GM18520 (cell line): Measurements from ENCODE around the gene ARSH.
"Not testable (repeated sequence)": the region's sequence is repeated elsewhere in the genome, so short reads cannot be mapped to it uniquely, and the experiment has no call there.

Experiments
- ATAC-seq: cut with Tn5 transposase; IDR thresholded peaks from one replicate; pipeline ENCODE4 v1.9.1; 2021; ENCODE audit not compliant: unreplicated experiment

The ARSH gene

DNA sequence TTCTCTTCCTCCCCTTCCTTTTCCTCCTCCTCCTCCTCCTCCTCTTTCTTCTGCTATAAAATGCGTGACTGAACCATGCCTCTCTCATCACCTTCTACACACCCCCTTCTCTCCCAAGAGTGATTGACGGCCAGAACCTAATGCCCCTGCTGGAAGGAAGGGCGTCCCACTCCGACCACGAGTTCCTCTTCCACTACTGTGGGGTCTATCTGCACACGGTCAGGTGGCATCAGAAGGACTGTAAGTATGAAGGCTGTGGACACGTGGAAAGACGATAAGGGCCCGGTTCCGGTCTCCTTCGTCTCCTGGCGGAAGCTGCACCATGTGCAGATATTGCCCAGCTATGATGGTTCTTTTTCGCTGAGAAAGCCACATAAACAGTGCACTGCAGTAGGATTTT is 22.8 kb downstream of the ARSH start:
- no peak for ATAC-seq

DNA sequence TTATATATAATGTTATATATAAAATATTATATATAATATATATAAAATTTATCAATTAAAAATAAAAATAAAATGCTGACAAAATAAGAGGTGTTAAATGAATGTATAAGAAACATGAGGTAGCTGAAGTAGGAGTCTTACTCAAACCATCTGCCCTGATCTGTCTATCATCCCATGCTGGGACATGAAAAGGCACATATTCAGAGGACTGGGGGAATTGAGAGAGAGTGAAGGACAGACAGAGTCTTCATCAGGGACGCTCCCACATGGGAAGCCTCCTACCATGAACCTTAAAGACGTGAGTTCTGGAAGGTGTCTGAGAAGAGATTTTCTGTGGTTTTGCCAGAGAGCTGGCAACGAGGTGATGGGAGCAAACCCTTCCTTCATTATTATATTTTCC is 30.9 kb downstream of the ARSH start:
- no peak for ATAC-seq

DNA sequence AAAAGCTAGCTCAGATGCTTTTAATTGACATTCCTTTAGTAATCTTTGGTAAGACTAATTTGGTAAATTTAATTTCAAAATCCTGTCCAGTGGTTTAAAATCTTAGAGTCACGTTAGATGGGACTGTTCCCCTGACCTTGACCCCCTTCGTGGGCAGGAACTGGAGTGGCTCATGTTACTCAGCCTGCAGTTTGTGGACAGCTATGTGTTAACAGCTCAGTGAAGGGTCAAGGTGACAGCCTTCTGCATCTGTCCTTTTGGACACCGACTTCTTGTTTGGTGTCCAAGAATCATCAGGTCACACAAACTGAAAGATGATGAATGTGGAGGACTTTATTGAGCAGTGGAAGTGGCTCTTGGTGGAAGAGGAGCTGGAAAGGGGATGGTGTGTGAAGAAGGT is 37.9 kb downstream of the ARSH start:
- ATAC-seq = no peak

DNA sequence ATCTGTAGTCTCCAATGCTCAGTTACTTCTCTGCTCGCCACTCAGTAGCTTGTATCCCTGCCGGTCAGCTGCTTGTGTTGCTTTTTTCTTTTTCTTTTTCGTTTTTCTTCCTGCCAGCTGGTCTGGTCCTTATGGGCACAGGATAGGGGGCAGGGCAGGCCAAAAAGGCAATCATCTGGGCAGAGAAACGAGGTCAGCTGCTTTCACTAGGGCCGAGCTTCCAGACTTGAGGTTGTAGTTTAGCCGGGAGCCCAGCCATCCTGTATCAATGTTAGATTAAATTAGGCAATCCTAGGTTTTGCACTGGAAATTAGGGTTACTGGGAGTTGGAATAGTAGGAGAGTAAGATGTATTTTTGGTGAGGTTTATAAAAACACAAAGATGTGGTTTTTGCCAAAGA is 38.3 kb downstream of the ARSH start:
- no peak for ATAC-seq

DNA sequence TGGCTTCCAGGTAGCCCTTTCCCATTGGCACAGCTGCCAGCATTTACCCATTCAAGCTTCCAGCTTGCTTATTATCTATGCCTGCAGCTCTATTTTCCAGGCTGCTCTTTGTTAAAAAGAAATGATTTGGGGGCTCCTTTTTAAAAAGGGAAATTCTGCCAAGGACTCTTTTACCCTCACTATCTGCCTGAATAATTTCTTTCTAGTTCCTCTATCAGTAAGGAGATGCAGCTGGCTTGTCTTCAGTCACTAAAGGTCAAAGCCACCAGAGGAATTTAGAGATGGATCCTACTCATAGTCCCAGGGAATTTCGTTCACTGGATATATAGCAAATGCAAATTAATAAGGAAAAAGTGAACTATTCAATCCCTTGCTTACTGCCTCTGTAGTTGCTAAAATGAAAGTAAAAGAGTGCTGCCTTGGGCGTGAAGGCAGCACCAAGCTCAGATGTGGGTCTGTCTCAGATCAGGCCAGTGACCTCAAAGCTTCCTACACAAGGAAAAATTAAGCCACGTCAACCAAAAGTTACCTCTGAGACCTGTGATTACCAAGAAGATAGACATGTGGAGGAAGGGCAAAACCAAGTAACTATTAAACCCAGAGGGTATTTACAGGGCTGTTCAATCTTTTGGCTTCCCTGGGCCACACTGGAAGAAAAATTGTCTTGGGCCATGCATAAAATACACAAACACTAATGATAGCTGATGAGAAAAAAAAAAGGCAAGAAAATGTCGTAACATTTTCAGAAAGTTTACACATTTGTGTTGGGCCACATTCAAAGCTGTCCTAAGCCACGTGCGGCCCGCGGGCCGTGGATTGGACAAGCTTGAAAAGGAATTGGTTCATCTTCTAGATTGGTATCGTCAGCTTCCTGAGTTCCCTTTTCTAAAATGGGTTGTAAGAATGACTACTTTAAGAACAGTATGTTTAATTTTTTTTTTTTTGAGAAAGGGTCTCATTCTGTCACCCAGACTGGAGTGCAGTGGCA is 40.2 kb downstream of the ARSH start:
- no peak for ATAC-seq

DNA sequence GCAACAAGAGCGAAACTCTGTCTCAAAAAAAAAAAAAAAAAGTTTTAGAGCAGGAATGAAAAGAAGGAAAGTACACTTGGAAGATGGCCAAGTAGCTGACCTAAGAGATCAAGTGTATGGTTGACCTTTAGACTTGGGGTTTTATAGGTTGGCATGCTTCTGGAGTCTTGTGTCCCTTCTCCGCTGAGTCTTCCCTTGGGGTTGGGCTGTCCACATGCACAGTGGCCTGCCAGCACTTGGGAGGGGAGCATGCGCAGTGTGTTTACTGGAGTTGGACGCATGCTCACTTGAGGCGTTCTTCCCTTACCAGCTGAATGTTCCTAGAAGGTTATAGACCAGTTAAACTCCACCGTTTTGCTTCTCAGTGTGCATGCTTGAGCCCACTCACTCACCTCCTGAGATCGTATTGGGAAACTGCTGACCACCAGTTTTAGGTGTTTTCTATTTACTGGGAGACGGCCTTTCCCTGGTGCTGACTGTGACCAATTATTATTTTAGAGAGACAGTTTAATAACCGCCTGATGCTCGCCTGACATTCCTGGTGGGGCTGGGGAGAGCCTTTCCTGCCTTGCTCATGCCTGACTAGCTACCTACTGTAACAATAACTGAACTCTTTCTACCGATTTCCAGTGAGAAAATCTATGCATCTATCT is 44.3 kb downstream of the ARSH start:
- not testable (repeated sequence) for ATAC-seq

DNA sequence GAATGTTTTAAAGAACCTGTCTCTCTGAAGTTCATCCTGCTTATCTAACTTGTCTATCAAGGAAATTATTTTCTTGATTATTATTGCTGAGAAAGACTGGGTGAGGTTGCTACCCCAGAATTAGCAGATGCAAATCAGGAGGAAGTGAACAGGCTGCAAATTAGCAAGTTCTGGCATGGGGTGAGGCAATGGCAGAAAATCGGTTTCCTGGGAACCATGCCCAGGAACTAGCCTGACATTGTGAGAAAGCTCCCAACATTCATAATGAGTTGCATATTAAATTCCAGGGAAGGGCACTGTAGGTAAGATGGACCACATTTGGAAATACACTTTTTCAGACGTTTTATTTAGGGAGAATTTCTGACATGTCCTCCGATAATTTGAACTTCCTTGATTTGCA is 46.5 kb downstream of the ARSH start:
- ATAC-seq = no peak

DNA sequence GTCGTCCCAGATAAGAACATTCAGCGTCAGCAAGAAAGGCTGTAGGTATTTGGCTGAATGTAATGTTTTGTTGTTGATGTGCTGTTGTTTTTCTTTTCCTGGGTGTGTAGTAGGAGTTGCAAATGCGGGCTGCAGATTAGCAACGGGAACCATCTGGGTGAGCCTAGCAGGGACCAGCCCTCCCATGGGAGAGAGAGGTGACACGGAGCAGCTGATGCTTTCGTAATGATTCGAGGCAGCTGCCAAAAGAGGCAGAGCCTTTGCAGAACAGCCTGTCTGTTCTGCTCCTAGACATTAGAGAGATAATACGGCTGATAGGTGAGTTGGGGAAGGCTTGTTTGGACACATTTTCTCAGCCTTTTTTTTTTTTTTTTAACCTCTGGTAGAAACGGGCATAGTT is 60.2 kb downstream of the ARSH start:
- no peak for ATAC-seq

DNA sequence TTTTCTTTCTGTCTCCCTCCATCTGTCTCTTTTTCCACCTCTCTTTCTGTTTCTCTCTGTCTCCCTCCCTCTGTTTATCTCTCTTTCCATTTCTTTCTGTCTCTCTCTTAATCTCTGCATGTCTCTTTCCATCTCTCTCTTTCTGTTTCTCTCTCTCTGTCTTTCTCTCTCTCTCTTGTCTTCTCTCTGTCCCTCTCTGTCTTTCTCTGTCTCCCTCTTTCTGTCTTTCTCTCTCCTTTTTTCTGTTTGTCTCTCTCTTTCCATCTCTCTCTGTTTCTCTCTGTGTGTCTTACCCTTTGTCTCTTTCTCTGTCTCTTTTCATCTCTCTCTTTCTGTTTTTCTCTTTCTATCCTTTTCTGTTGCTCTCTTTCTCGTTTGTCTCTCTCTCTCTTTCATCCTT is 69.6 kb downstream of the ARSH start:
- ATAC-seq = no peak

DNA sequence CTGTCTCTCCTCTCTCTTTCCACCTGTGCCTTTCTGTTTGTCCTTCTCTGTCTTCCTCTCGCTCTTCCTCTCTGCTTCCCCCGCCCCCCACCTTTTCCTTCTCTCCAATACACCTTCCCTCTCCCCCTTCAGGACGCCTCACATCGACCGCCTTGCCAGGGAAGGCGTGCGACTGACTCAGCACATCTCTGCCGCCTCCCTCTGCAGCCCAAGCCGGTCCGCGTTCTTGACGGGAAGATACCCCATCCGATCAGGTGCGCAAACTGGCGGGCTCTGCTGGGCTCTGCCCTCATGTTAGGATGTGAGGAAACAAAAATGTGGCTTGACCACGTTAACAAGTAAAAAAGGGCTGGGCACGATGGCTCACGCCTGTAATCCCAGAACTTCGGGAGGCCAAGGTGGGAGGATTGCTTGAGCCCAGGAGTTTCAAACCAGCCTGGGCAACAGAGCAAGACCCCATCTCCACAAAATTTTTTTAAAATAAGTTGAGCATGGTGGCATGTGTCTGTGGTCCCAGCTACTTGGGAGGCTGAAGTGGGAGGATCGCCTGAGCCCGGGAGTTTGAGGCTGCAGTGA is 70.2 kb downstream of the ARSH start:
- no peak for ATAC-seq
